Measurements from ENCODE around the gene MYB.

DNA sequence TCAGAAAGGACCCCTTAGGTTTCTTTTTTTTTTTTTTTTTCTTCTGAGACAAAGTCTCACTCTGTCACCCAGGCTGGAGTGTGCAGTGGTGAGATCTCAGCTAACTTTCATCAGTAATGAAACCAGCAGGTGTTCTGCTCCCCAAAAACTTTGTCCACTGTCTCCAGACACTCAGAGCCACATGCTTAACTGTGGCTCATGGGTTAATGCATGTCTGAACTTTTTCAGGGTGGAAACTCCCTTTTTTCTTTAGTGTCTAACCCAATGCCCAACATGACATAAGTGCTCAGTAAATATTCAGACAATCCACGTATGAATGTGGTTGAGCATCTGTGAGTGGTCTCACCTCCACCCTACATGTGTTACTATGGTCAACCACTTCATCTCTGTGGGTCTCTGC lies 45.4 kb downstream of the MYB start:
- TF ChIP-seq, protein P1, sequence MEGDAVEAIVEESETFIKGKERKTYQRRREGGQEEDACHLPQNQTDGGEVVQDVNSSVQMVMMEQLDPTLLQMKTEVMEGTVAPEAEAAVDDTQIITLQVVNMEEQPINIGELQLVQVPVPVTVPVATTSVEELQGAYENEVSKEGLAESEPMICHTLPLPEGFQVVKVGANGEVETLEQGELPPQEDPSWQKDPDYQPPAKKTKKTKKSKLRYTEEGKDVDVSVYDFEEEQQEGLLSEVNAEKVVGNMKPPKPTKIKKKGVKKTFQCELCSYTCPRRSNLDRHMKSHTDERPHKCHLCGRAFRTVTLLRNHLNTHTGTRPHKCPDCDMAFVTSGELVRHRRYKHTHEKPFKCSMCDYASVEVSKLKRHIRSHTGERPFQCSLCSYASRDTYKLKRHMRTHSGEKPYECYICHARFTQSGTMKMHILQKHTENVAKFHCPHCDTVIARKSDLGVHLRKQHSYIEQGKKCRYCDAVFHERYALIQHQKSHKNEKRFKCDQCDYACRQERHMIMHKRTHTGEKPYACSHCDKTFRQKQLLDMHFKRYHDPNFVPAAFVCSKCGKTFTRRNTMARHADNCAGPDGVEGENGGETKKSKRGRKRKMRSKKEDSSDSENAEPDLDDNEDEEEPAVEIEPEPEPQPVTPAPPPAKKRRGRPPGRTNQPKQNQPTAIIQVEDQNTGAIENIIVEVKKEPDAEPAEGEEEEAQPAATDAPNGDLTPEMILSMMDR (IDR thresholded peaks at IDR 0.05): no peak
- TF ChIP-seq ZFX (IDR thresholded peaks at IDR 0.05; ENCODE audit: borderline replicate concordance): no peak
